Measurements from ENCODE around the gene LRRC19. TPM values are rescaled to one million over a fixed set of nuclear protein-coding genes. Genes with fewer than 3 reads are reported as not detected.

The LRRC19 gene
- polyA plus RNA-seq, 1 donor = 19.4 TPM

DNA sequence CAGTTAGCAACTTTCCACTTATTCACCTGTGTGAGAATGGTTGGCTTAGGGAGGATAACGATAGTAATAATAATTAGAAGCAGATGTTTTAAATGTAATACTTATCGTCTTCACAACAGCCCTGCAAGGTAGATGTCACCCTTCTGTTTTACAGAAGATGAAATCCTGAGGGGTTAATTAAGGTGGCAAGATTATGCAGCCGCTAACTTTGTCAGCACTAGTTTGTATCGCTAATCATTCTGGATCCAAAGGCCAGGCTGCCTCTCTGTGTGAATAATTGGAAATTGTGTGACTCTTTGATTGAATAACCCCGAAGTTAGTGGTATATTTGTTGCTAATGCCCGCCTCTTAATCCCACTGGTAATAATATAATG lies 48.6 kb downstream of the LRRC19 start:
- DNase-seq = no peak

DNA sequence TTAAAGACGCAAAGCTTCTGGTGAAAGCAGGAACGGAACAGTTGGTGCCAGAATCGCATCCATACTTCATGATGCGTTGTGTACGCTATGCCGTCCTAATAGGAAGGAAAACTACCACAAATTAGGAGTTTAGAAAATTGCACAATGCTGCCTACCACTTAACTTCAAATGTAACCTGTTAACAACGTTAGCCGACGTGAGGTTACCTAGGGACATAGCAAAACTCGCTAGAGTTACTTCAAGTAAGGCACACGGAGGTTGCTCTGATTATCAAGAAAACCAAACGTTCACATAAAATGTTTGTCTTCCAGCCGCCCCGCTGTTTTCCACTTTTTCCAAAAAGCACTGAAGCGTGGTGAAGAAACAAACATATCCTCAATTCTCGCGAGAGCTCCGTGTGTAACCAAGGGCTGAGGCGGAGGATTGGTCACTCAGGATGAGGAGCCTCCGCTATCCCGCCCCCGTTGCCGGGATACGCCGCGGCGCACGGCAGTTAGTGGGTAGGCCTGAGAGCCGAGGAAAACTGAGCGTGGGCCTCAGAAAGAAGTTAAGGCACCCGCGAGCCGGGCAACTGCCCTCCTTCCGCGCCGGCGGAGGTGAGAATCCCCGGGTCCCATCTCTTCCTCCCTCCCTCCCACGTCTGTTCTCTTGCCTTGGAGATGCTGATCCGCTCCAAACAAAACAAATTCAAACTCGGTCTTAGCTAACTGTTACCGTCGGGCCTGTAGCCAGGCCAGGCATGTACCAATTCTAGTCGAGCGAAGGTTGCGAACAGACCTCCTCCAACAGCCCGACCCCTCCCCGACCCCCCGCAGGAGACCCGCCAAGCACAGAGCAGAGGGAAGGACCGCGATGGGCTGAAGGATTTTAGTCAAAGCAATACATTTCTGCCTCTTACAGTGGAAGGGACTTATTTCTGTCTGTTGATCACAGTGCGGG lies 49.3 kb downstream of the LRRC19 start, which contains the start of gene IFT74:
IFT74 (plus strand) TSS at position 492 of the 939 bp plus-strand sequence. CDS start 5,556 bp downstream, outside the sequence.
- peak; percentile 99 for DNase-seq

DNA sequence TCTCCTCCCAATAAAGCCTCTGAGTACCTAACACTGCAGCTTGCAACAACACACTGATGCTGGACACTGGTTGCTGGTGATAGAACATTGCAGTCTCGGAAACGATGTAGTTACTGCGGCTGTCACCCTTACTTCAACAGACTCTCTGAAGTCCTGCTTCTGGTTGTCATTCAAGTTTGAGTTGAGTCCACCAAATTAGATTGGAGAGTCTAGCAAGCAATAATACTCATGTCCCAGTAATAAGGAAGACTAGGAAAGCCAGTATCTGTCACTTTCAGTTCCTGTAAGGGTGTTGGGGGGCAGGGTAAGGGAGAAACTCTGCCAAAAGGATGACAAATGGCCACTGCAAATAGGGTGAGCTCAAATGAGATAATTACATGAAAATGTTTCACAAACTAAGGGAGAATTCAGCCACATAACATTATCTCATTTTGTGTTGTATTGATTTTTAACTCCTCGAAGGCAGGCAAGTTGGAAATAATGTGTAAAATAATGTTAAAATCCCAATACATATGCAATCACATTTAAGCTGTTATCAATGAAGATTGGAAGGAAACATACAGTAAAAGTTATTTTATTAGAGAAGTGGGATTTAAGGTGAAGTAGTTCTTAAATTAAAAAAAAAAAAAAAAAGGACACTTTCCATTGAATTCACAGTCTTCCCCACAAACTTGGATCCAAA lies 50.1 kb downstream of the LRRC19 start:
- peak; percentile 12 for DNase-seq

DNA sequence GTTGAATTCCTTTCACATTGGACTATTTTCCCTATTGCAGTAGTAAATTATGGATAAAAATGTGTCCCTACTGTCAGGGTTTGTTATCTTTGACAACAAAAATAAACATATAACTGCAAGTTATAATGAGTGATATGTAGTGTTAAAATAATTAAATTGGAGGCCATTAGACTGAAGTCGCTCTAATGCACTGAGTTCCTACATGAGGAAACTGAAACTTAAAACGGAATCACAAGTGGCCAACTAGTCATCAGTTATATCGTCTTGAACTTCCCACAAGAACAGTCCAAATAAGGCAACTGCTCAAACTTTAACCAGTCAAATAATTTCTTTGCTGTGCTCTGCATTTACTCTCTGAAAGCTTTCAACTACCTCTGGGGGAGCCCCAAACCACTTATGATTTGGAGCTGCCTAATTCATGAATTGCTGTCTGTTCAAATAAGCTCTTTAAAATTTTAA lies 51.4 kb downstream of the LRRC19 start:
- no peak for DNase-seq

DNA sequence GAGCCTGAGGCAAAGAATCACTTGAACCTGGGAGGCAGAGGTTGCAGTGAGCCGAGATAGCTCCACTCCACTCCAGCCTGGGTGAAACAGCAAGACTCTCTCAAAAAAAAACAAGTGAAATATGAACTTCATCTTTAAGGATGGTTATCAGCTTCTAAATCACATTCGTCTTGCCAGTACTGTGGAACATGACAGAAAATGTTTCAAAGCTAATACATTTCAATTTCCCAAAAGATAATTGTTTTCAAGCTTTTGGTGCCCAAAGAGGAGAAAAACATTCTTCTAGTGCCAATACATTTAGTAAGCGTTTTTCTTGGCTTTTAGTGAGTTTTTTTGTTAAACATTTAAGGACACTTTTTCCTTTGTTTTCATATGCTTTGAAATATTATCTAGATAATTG lies 53.7 kb downstream of the LRRC19 start:
- DNase-seq = no peak

DNA sequence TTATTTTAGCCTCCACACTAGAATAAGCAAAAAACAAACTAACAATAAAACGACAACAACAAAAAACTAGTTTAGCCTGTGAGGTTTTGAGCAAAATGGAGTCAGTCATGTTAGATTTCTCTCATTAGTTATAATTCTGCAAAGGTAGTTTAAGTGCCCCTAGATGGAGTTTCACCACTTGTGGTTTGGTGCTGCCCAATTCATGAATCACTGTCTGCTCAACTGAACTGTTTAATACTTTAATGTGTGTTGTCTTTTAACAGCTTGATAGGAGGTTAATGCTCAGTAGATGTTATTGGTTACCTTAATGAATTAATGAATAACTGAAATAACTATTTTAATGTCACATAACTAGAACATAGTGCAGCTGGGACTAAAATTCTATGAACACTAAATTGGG lies 55.0 kb downstream of the LRRC19 start:
- no peak for DNase-seq

DNA sequence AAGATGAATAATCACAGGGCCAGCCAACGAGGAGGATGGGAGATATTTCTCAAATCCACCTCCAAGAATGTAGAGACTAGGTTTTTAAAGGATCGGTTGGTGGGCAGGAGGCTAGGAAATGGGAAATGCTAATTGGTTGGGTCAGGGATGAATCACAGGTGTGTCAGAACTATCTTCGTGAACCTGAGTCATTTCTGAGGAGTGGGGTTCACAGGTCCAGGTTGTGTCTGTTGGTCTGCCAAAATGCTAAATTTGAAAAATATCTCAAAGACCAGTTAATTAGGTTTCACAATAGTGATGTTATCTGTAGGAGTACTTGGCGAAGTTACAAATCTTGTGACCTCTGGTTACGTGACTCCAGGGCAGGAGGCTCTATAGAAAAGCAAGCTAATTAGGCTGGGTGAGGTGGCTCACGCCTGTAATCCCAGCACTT lies 55.8 kb downstream of the LRRC19 start:
- DNase-seq = no peak

DNA sequence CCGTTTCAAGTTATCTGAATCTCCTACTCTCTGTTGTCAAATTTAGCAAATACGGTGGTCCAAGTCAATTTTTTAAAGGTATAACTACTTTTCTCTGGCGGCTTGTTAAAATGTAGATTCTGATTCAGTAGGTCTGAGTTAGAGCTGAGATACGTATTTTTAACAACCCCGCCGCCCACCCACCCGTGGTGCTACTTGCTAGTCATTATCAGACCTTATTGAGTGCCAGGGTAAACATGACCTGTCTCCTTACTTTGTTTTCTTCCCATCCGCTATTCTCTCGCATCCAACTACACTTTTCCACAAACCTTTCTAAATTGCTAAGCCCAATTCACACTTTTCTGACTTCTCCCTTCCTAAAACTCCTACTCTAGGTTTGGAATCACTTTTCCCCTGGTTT lies 57.7 kb downstream of the LRRC19 start:
- no peak for DNase-seq

DNA sequence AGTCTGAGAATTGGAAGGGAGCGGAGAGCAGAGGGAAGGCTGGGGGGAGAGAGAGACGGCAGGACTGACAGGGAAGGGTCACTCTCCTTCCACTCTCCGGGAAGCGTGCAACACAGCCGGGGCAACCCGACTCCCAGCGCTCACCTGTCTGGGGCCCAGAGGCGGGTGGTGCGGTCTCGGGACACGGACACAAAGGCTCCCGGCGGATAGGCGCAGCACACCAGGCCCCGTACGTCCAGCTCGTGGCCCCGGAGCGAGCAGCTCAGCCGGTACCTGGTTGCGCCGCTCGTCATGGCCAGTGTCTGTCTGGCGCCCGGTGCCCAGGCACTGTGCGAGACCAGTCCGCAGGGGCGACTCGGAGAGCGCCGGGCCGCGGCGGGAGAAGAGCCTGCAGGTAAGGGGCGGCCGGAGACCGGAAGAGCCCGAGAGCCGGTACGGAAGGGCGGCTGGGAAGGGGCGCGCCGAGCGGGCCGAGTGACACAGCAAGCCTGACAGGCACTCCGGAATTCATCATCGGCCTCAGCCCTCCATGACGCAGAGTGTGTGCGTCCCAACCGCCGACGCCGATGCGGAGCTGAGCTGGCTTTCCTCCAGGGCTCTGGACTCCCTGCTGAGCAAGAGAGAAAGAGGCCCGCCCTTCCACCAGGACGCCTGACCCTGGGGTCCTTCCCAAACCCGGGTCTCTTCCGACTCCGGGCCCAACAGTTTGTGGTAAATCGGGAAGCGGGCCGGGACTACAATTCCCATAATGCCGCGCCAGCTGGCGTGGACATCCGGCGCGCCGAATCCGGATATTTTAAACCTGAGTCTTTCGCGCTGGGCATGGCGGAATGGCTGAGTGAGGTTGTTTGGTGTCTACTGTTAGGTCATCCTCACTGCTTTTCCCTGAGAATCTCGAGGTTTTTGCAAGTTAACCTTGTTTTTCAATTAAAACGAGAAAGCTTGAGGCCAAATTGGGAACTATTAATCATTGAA lies 58.4 kb downstream of the LRRC19 start, which contains the start of gene PLAA:
PLAA (minus strand) TSS at position 490 of the 975 bp plus-strand sequence; CDS start at position 293, 197 bp downstream.
- peak; percentile 91 for DNase-seq

DNA sequence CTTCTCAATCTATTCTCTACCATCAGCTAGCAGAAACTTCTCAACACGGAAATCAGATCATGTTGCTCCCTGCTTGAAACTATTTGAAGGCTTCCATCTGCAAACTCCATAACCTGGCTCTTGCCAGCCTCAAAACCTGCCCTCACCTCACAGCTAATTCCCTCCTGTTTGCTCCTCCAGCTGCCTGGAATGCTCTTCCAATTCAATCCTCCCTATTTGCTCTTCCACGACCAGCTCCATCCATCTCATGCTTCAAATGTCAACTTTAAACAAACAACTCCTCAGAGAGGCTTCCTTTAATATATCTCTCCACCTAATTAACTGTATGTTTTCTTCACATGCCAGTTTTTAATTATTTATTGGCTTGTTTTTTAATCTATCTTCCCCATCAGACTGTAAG lies 59.9 kb downstream of the LRRC19 start:
- DNase-seq = peak; percentile 5

Other genes starting within 250 kb of the LRRC19 start
- gene CAAP1, start 112.9 kb downstream of the LRRC19 start, polyA plus RNA-seq (ENCODE audit: insufficient read length) = 46.8 TPM
- gene PLAA, start 58.4 kb downstream of the LRRC19 start, polyA plus RNA-seq (ENCODE audit: insufficient read length) = 58.2 TPM
- 50.1 TPM for gene IFT74, start 49.3 kb downstream of the LRRC19 start, polyA plus RNA-seq (ENCODE audit: insufficient read length)
- 34.4 TPM for gene TEK, start 103.6 kb upstream of the LRRC19 start, polyA plus RNA-seq (ENCODE audit: insufficient read length)